ENCODE results near the gene CHCHD6.

DNA sequence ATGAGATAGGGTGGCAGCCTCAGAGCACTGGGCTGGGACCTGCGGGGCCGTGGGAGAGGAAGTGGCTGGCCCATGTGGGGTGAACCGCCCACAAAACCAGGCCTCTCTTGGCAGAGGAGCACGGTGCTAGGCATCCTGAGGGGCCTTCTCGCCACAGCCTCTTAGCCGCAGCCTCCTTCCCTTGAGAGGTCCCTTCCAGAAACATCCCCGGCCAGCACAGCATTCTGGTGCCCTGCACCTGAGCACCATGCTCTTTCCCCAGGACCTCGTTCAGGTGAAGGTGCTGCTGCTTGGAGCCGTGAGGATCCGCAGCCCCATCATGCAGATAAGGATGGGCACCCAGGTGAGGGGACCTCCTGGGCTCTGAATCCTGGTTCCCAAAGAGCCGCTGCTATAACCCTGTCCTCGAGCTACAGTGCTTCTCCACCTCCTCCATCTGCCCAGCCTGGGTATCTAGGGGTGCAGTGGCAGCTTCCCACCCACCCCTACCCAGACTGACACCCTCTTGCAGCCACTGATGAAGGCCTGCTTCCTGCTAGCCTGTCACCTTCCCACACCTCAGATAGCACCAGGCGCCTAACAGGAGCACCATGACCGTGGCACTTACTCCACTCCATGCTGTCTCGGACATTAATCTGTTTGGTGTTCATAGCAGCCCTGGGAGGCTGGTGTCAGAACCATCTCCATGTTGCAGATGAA, 37.9 kb upstream of the CHCHD6 start:
- TF ChIP-seq, protein P1, sequence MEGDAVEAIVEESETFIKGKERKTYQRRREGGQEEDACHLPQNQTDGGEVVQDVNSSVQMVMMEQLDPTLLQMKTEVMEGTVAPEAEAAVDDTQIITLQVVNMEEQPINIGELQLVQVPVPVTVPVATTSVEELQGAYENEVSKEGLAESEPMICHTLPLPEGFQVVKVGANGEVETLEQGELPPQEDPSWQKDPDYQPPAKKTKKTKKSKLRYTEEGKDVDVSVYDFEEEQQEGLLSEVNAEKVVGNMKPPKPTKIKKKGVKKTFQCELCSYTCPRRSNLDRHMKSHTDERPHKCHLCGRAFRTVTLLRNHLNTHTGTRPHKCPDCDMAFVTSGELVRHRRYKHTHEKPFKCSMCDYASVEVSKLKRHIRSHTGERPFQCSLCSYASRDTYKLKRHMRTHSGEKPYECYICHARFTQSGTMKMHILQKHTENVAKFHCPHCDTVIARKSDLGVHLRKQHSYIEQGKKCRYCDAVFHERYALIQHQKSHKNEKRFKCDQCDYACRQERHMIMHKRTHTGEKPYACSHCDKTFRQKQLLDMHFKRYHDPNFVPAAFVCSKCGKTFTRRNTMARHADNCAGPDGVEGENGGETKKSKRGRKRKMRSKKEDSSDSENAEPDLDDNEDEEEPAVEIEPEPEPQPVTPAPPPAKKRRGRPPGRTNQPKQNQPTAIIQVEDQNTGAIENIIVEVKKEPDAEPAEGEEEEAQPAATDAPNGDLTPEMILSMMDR (IDR thresholded peaks at IDR 0.05; ENCODE audit: borderline replicate concordance, extremely low read depth, low read length, poor library complexity, severe bottlenecking), result no peak
- no peak for TF ChIP-seq EZH2 (IDR thresholded peaks at IDR 0.05; ENCODE audit: borderline replicate concordance, low read depth, low read length, severe bottlenecking)

Data from DND-41 (cell line).